ENCODE data around the gene EIF3K. TPM values are rescaled to one million over a fixed set of nuclear protein-coding genes. Genes with fewer than 3 reads are reported as not detected.

EIF3K gene
- total and polyA plus RNA-seq, 5 experiments from 2014 or later, result 335 to 435 (median 400) TPM

DNA sequence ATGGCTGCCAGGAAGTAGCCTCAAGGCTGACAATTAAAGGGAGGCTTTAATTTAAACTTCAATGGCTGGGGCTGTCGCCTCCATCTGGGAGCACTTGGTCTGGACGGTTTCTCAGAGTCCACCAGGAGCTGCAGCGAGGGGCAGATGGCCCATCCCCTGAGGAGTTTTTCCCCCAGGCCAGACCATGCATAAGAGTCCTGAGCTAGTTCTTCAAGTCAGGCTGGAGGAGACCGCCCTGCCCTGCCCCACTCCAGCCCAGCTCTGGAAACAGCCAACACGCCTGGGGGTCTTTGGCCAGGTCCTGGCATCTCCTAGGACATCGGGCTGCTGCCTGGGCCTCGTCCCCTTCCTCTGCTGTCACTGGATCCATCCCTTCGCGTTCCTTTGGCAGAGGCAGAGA is 23.2 kb downstream of the EIF3K start:
- POLR2A ChIA-PET, result interaction anchor here (0.7 kb wide), 1 partner anchor 236 kb away, joined by 3 read pairs; no protein-coding TSS in a partner anchor
- no peak for ATAC-seq
- no peak for DNase-seq
- H3K9me3 Mint-ChIP-seq, result no peaks in the 10 kb centered on the region
- no peak overlapping the region for H3K4me3 Mint-ChIP-seq
- H3K36me3 Mint-ChIP-seq, result no peaks in the 10 kb centered on the region
- H3K27me3 Mint-ChIP-seq, result no peaks in the 10 kb centered on the region
- no peak overlapping the region for H3K27ac Mint-ChIP-seq
- H3K4me1 Mint-ChIP-seq, result peaks cover 1 to 11% (median 4%) of the 10 kb centered on the region in 4 donors

DNA sequence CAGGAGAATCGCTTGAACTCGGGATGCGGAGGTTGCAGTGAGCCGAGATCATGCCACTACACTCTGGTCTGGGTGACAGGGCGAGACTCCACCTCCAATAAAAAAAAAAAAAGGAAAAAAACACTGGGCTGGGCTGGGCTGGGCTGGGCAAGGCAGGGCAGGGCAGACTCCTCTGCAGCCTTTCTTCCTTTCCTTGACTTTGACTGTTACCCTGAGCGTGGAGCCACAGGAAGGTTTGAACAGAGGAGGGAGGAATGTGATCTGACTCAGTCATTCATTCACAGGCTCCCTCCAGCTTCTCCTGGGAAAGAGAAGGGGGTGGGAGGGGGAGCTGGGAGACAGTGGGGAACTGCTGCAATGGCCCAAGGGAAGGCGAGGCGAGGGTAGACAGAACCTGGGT is 25.7 kb downstream of the EIF3K start:
- ATAC-seq (no peak), DNase-seq (no peak)
- Mint-ChIP-seq H3K36me3 (peaks cover 0 to 3% (median 0%) of the 10 kb centered on the region in 3 donors), H3K4me1 (peaks cover 18 to 26% (median 24%) of the 10 kb centered on the region in 4 donors), H3K27me3 (peaks cover 8 to 20% (median 19%) of the 10 kb centered on the region in 5 donors), H3K9me3 (no peaks in the 10 kb centered on the region), H3K4me3 (no peak overlapping the region), H3K27ac (no peak overlapping the region)
- POLR2A ChIA-PET, result no interaction called here

DNA sequence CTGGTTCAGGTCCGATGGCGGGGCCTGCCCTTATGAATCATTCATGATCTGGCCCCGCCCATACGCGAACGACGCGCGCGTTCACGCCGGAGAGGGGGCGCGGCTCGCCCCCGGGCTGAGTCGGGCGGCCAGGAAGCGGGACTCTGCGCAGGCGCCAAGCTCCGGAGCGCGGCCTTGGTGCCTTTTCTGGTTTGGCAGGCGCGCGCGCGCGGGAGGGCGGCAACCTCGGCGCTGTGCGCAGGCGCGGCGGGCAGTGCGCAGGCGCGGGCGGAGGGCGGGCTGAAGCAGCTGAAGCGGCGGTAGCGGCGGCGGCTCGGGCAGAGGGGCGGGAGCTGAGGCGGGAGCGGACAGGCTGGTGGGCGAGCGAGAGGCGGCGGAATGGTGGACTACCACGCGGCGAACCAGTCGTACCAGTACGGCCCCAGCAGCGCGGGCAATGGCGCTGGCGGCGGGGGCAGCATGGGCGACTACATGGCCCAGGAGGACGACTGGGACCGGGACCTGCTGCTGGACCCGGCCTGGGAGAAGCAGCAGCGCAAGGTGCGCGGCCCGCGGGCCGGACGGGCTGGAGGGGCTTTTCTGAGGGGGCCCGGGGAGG is 28.5 kb downstream of the EIF3K start, which contains the start of gene ACTN4:
TSS of gene ACTN4 (plus strand) at position 282 of the 598 bp plus-strand sequence. CDS start at position 379, 97 bp downstream.
- Mint-ChIP-seq H3K27ac (peak within 1 kb of the TSS; percentile 37 to 94 (median 86)), H3K27me3 (peaks cover 12 to 47% (median 31%) of the 10 kb centered on the region in 5 donors), H3K36me3 (peaks cover 0 to 3% (median 2%) of the 10 kb centered on the region in 3 donors), H3K4me3 (peak within 1 kb of the TSS; percentile 86 to 95 (median 91)), H3K9me3 (no peaks in the 10 kb centered on the region), H3K4me1 (peaks cover 17 to 50% (median 28%) of the 10 kb centered on the region in 4 donors)
- POLR2A ChIA-PET, result interaction anchor here (0.6 to 2.2 kb wide), 11 partner anchors 9 to 590 kb away, joined by 3 to 18 read pairs (median 4); partner anchors contain the start of genes EIF3K, FAM98C, NFKBIB and PSMD8
- peak; percentile 99 to 100 (median 100) for DNase-seq
- ATAC-seq, result peak; percentile 88 to 94

DNA sequence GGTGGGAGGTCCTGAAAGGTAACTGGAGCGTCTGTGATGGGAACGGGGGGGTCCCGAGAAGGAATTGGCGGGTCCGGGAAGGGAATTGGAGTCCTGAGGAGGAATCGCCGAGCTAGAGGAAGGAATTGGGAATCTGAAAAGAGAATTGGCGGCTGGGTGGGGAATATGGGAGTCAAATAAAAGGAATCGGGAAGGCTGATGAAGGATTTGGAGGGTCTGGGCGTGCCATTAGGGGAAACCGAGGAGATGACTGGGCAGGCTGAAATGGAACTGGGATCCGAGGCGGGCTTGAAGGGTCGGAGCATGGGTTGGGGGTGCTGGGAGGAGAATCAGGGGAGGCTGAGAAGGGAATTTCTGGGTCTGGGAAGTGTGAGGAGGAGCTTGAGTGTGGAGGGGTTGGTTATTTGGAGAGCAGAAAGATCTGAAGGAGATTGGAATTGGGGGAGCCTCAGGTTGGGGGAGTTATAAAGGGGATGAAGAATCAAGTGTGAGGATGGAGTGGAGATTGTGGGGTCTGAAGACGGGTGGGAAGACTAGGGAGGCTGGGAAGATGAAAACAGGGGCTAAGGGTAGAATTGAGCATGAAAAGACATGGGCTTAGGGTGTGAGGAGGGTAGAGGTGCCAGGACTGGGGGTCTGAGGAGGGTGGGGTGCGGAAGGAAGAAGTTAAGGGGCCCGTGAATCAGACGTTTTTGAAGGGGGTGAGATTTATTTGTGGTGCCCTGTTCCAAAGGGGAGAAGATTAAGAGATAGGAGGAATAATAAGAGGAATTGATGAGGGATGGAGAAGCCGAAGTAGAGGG is 29.2 kb downstream of the EIF3K start:
- POLR2A ChIA-PET, result interaction anchor here (0.6 to 2.2 kb wide), 8 partner anchors 9 to 590 kb away, joined by 3 to 18 read pairs (median 5); partner anchors contain the start of genes EIF3K, FAM98C, NFKBIB and PSMD8
- Mint-ChIP-seq H3K4me3 (peak overlapping the region; percentile 86 to 95 (median 91)), H3K27ac (peak overlapping the region in 9 of 10 donors; percentile 28 to 93 (median 46)), H3K27me3 (peaks cover 12 to 54% (median 32%) of the 10 kb centered on the region in 5 donors), H3K4me1 (peaks cover 17 to 56% (median 30%) of the 10 kb centered on the region in 4 donors), H3K36me3 (peaks cover 0 to 3% (median 2%) of the 10 kb centered on the region in 3 donors), H3K9me3 (no peaks in the 10 kb centered on the region)
- DNase-seq (no peak), ATAC-seq (no peak)

DNA sequence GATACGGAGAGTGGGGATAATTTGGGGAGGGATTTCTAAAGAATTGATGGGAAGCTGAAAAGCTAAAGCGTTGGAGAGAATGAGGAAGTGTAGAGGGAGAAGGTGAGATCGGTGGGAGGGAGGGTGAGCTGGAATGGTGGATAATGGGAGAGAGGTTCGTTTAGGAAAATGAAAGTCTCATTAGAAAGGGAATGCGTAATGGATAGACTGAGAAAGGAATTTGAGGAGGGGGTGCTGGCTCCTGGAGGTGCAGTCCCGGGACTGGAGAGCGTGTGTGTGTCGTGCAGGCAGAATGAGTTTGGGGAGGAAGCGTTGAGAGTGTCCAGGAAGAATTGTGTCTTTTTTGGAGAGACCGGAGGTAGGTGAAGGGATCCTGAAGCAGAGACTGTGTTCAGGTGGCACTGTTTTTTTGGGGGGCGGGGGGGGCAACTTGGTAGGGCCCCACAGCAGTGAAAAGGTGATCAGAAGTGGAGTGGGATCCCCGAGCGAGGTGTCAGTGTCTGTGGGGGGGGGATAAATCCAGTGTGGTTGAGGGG is 29.8 kb downstream of the EIF3K start:
- DNase-seq (no peak), ATAC-seq (no peak)
- peak overlapping the region; percentile 86 to 95 (median 91) for H3K4me3 Mint-ChIP-seq
- H3K27me3 Mint-ChIP-seq, result peaks cover 16 to 60% (median 38%) of the 10 kb centered on the region in 5 donors
- POLR2A ChIA-PET, result interaction anchor here (2.2 kb wide), 1 partner anchor 30 kb away, joined by 18 read pairs; the partner anchor contains the start of gene EIF3K
- H3K4me1 Mint-ChIP-seq, result peaks cover 17 to 63% (median 31%) of the 10 kb centered on the region in 4 donors
- no peaks in the 10 kb centered on the region for H3K9me3 Mint-ChIP-seq
- H3K36me3 Mint-ChIP-seq, result peaks cover 4 to 6% (median 5%) of the 10 kb centered on the region in 3 donors
- H3K27ac Mint-ChIP-seq, result peak overlapping the region in 7 of 10 donors; percentile 11 to 86 (median 39)

DNA sequence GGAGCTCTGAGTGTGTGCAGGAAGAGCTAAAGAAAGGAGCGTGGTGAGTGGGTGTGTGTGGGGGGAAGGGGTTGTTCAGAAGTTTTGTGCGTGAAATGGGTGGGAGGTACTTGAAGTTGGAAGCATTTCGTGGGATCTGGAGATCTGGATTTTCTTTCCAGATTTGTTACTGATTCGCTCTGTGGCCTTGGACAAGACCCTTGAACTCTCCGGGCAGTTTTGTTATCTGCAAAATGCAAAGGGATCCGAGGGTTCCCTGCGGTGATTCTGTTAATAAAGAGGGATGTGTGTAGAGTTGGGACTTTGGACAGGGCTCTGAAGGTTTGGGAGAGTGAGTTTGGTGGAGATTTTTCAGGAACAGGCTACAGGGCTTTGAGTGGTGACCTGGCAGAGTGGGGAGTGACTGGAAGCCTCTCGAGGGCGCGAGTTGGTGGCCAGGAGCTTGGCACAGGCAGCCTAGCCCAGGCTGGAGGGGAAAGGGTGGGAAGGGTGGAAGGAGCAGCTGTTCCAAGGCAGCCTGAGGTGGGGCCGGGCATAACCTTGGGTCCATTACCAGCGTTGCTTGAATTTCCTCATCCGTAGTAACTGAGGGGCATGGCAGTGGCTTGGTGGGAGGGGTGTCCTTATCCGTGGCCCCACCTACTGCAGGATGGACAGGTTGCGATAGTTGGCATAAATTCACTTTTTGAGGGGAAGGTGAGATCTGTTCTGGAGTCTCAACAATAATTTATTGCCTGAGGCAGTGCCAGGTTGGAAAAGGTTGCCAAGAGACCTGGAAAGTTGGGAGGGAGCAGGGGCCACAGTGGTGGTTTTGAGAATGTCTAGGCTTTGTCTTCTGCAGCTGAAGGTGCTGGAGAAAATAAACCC is 30.6 kb downstream of the EIF3K start:
- H3K9me3 Mint-ChIP-seq, result no peaks in the 10 kb centered on the region

DNA sequence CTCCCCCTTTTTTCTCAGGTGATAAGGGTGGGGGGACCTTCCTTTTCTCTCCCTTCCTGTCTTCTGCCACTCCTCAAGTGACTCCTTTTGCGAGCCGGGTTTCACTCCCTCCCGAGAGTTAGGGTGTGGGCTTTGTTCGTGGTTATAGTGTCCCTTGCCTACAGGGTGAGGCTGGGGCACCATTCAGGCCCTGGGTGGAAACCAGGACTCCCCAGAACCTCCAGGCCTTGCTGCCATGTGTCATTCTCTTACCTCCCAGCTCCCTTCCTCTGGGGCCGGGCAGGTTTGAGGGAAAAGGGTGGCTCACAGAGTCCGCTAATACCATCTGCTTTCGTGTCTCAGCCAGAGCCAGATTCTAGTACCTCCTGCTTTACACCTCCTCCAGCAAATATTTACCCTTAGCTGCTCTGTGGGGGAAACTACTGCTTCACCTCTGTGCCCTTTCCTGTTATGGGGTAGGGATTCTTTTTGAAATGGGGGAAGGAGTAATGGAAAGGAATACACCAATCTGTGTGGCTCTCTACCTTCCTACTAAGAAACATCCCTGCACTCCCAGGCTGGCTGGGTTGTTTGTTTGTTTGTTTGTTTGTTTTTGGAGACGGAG is 31.3 kb downstream of the EIF3K start:
- Mint-ChIP-seq H3K27me3 (peaks cover 20 to 73% (median 45%) of the 10 kb centered on the region in 5 donors), H3K4me3 (peak overlapping the region in 8 of 10 donors; percentile 33 to 94 (median 53)), H3K4me1 (peaks cover 17 to 75% (median 39%) of the 10 kb centered on the region in 4 donors), H3K36me3 (peaks cover 6 to 9% (median 8%) of the 10 kb centered on the region in 3 donors), H3K9me3 (no peaks in the 10 kb centered on the region), H3K27ac (peak overlapping the region in 3 of 10 donors; percentile 49 to 89 (median 69))
- no peak for ATAC-seq
- peak in 1 of 10 donors; percentile 16 for DNase-seq
- POLR2A ChIA-PET, result interaction anchor here (0.6 kb wide), 1 partner anchor 769 kb away, joined by 6 read pairs; no protein-coding TSS in a partner anchor

More for the DNA sequence above, 30.6 kb downstream of the EIF3K start:
- no peak for ATAC-seq
- H3K27me3 Mint-ChIP-seq, result peaks cover 18 to 66% (median 41%) of the 10 kb centered on the region in 5 donors
- H3K27ac Mint-ChIP-seq, result peak overlapping the region in 5 of 10 donors; percentile 19 to 89 (median 60)
- DNase-seq, result no peak
- H3K36me3 Mint-ChIP-seq, result peaks cover 6 to 9% (median 8%) of the 10 kb centered on the region in 3 donors
- H3K4me1 Mint-ChIP-seq, result peaks cover 17 to 67% (median 32%) of the 10 kb centered on the region in 4 donors
- H3K4me3 Mint-ChIP-seq, result peak overlapping the region; percentile 86 to 95 (median 91)
- POLR2A ChIA-PET, result interaction anchor here (0.6 kb wide), 1 partner anchor 768 kb away, joined by 6 read pairs; no protein-coding TSS in a partner anchor

DNA sequence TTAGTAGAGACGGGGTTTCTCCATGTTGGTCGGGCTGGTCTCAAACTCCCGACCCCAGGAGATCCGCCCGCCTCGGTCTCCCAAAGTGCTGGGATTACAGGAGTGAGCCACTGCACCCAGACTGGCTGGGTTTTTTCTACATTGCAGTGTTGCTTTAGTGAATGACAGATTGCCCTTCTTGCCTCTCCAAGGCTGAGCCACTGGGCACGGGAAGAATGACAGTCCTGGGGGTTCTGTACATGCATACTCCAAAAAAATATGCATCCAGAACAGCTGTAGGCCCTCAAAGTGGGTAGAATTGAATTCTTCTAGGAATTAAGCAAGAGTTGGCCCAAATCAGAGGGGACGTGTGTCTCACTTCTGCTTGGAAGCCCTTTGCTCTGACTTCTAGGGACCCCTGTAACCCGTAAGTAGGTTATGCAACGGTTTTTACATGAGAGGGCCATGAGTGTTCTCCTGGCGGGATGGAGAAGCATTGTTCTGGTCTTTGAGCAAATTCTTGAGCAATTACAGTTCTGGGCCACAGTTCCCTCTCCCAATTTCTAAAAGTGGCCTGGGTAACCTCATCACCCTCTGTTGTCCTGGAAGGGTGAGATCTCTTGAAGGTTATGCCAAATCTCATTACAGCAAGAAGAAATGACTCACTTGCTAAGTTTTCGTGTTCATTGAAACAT is 32.1 kb downstream of the EIF3K start:
- peaks cover 6 to 11% (median 8%) of the 10 kb centered on the region in 3 donors for H3K36me3 Mint-ChIP-seq
- POLR2A ChIA-PET, result no interaction called here
- DNase-seq (no peak), ATAC-seq (no peak)
- peak overlapping the region in 1 of 10 donors; percentile 40 for H3K27ac Mint-ChIP-seq
- H3K4me3 Mint-ChIP-seq, result peak overlapping the region in 2 of 10 donors; percentile 12 to 94
- H3K27me3 Mint-ChIP-seq, result peaks cover 20 to 77% (median 48%) of the 10 kb centered on the region in 5 donors
- no peaks in the 10 kb centered on the region for H3K9me3 Mint-ChIP-seq
- peaks cover 21 to 83% (median 47%) of the 10 kb centered on the region in 4 donors for H3K4me1 Mint-ChIP-seq

DNA sequence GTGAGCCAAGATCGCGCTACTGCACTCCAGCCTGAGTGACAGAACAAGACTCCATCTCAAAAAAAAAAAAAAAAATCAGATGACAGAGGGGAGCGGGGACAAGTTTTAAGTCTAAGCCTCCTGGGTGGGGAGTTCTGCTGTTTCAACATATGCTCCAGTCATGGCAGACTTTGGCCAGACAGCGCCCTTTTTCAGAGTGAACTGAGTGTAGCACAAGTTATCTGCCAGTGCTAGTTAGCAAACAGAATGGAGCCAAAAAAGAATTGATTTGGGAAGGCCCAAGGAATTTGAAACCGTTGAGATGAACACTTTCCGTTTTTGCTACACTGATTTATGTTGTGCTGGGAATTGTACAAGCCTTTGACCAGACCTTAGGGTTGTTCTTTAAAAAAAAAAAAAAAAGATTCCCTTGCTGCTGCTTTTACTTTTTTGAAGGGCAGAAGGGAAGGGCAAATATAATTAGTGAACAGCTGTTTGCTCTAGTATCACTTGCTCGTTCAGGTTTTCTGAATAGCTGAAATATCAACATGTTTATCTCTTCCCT is 34.1 kb downstream of the EIF3K start:
- peaks cover 18 to 84% (median 52%) of the 10 kb centered on the region in 5 donors for H3K27me3 Mint-ChIP-seq
- POLR2A ChIA-PET, result interaction anchor here (0.7 to 1.3 kb wide), 3 partner anchors 11 to 182 kb away, joined by 3 read pairs; no protein-coding TSS in a partner anchor
- ATAC-seq, result no peak
- peaks cover 6 to 11% (median 8%) of the 10 kb centered on the region in 3 donors for H3K36me3 Mint-ChIP-seq
- no peak overlapping the region for H3K4me3 Mint-ChIP-seq
- H3K4me1 Mint-ChIP-seq, result peaks cover 27 to 97% (median 59%) of the 10 kb centered on the region in 4 donors
- no peaks in the 10 kb centered on the region for H3K9me3 Mint-ChIP-seq
- no peak for DNase-seq
- peak overlapping the region in 2 of 10 donors; percentile 19 to 59 for H3K27ac Mint-ChIP-seq

DNA sequence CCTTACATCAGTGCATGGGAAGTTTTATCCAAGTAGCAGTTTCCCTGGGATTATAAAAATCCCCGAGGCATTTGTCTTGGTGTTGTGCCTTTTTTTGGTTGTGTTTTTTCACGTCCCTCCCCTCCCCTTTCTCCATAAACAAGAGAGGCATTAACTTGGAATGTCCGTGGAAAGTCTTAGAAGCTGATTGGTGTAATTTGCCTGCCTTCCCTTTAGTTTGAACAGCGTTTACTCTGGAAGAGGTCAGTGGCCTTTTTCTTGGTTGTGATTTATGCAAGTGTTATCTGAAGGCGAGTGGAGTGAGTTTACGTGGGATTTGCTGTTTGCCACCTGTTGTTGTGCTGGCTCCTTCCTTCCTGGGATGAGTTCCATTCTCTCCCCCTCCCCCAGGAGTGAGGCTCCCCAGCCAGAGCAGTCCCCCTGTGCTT is 35.7 kb downstream of the EIF3K start:
- H3K4me3 Mint-ChIP-seq, result peak overlapping the region in 2 of 10 donors; percentile 4 to 38
- H3K36me3 Mint-ChIP-seq, result peaks cover 6 to 8% (median 8%) of the 10 kb centered on the region in 3 donors
- H3K4me1 Mint-ChIP-seq, result peaks cover 16 to 93% (median 50%) of the 10 kb centered on the region in 4 donors
- POLR2A ChIA-PET, result no interaction called here
- peaks cover 8 to 83% (median 42%) of the 10 kb centered on the region in 5 donors for H3K27me3 Mint-ChIP-seq
- DNase-seq, result no peak
- peak overlapping the region in 2 of 10 donors; percentile 33 to 45 for H3K27ac Mint-ChIP-seq
- ATAC-seq, result no peak
- H3K9me3 Mint-ChIP-seq, result no peaks in the 10 kb centered on the region

All from naive thymus-derived CD8-positive, alpha-beta T cell (primary cell).